SK-N-SH (cell line): ENCODE measurements around the gene ANKS1B.

ENCODE experiments used
- CTCF ChIP-seq: fragments of 200-600 bp; sonication (generic); IDR thresholded peaks from 2 replicates; pipeline ENCODE4 v1.6.1; 2017; ENCODE audit warnings: antibody characterized with exemption, mild to moderate bottlenecking, moderate library complexity
- EZH2phosphoT487 ChIP-seq: fragments of 200-600 bp; sonication (generic); IDR thresholded peaks from 2 replicates; pipeline ENCODE4 v1.6.1; 2017; ENCODE audit warnings: low read depth, mixed run types, mild to moderate bottlenecking, antibody characterized with exemption, moderate library complexity, borderline replicate concordance
- GABPA ChIP-seq: IDR thresholded peaks from 2 replicates; pipeline ENCODE4 v1.4.0; 2012; ENCODE audit warnings: low read depth, mild to moderate bottlenecking
- JUND ChIP-seq: IDR thresholded peaks from 2 replicates; pipeline ENCODE4 v1.4.0; 2012
- MAX ChIP-seq: IDR thresholded peaks from 2 replicates; pipeline ENCODE4 v1.4.0; 2012; ENCODE audit warnings: low read depth
- NRF1 ChIP-seq: IDR thresholded peaks from 2 replicates; pipeline ENCODE4 v1.6.1; 2012; ENCODE audit warnings: low read depth, mild to moderate bottlenecking, low read length
- POLR2AphosphoS5 ChIP-seq: IDR thresholded peaks from 2 replicates; pipeline ENCODE4 v1.6.1; 2012; ENCODE audit warnings: low read depth, low read length
- REST ChIP-seq: IDR thresholded peaks from 2 replicates; pipeline ENCODE4 v1.6.1; 2012; ENCODE audit warnings: mild to moderate bottlenecking, low read depth, low read length, moderate library complexity
- RXRA ChIP-seq: IDR thresholded peaks from 2 replicates; pipeline ENCODE4 v1.4.0; 2012; ENCODE audit warnings: low read depth, mild to moderate bottlenecking, borderline replicate concordance
- TCF12 ChIP-seq: IDR thresholded peaks from 2 replicates; pipeline ENCODE4 v1.4.0; 2012
- YY1 ChIP-seq: IDR thresholded peaks from 2 replicates; pipeline ENCODE4 v1.4.0; 2012; ENCODE audit warnings: low read depth, mild to moderate bottlenecking
- ZBTB33 ChIP-seq: IDR thresholded peaks from 2 replicates; pipeline ENCODE4 v1.4.0; 2012; ENCODE audit warnings: low read depth, borderline replicate concordance
- TF ChIP-seq, protein P1 (sequence below): fragments of 150-350 bp; IDR thresholded peaks from 2 replicates; pipeline ENCODE4 v1.6.1; 2017; ENCODE audit warnings: antibody characterized with exemption, low read length, low read depth, borderline replicate concordance

GRCh38 chr12:98870504-98870903 lies 1114.2 kb downstream of the ANKS1B start:
- TF ChIP-seq CTCF (no peak), YY1 (no peak), JUND (no peak), TCF12 (no peak), RXRA (no peak), POLR2AphosphoS5 (no peak), ZBTB33 (no peak), MAX (no peak), REST (no peak), GABPA (no peak), EZH2phosphoT487 (no peak), NRF1 (no peak)
- TF ChIP-seq, protein P1, sequence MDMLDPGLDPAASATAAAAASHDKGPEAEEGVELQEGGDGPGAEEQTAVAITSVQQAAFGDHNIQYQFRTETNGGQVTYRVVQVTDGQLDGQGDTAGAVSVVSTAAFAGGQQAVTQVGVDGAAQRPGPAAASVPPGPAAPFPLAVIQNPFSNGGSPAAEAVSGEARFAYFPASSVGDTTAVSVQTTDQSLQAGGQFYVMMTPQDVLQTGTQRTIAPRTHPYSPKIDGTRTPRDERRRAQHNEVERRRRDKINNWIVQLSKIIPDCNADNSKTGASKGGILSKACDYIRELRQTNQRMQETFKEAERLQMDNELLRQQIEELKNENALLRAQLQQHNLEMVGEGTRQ = no peak
